Astrocyte of the hippocampus (primary cell): ENCODE data around the gene USPL1.
A peak's percentile ranks its signal among the peaks of the same experiment; 100 is the strongest.
"Not testable (repeated sequence)": the region's sequence is repeated elsewhere in the genome, so short reads cannot be mapped to it uniquely, and the experiment has no call there.

Experiments
- DNase-seq: peaks from one replicate; pipeline ENCODE4 v3.0.0; 2011; ENCODE audit warnings: low read depth, low spot score

USPL1 gene

DNA sequence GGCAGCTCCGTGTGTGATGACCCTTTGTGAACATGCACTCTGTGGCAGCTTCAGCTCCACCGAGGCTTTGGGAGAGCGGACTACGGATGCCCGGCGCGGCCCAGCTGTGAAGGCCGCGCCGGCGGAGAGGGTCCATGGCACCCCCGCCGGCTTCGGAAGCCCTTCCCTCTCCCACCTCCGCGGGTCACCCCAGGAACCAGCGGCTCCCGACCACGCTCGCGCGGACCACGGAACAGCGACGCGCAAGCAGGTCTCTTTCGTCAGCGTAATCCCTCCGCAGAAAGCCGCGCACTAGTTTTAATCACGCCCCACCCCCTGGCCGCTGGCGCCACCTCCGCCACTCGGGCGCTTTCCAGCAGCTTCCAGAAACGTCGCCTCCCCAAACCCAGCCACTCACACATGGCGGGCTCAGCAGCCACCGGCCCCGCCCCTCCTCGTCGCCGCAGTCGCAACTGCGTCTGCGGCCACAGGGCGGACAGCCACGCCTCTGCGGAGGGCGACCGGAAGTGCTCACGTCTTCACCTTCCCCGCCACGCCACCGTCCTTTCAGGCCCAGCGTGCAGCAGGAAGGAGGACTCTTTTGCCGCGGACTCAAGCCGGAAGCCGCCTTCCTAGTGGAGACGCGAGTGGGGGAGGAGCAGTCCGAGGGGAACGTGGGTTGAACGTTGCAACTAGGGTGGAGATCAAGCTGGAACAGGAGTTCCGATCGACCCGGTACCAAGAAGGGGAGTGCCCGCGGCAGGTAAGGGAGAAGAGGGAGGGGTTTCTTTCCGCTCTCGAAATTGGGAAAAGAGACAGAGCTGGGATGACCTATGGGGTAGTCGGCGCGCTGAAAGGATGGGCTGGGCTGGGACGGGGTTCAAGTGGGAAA is at the start of gene USPL1:
TSS of gene USPL1 (plus strand) at position 606 of the 871 bp plus-strand sequence. CDS start 3,221 bp downstream, outside the sequence.
- peak; percentile 100 for DNase-seq

DNA sequence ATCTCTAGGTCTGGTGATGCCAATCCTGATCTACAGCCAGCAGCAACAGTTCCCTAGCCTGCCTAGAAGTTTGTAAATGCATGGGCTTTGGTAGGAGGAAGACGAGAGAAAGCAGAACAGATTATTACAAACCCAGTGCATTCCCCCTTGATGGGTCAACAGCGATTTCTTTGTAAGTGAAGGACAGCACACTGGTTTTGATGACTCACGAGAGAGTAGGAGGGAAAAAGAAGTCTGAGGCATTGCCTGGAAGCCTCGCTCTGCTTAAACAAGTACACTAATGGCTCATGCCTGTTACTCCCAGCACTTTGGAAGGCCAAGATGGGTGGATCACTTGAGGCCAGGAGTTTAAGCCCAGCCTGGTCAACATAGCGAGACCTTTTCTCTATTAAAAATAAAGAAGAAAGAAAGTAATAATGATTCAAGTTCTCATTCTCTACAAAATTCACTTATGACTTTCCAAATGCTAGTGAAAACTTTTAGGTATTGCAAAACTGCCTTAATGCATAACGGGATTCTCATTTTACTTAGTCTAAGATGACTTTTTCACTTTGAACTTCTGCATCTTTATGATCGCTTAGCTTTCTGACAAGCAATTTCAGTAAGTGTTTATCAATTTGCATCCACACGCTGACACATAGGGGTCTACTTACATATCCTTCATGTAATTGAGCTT is 47.7 kb upstream of the USPL1 start:
- DNase-seq: peak; percentile 92

DNA sequence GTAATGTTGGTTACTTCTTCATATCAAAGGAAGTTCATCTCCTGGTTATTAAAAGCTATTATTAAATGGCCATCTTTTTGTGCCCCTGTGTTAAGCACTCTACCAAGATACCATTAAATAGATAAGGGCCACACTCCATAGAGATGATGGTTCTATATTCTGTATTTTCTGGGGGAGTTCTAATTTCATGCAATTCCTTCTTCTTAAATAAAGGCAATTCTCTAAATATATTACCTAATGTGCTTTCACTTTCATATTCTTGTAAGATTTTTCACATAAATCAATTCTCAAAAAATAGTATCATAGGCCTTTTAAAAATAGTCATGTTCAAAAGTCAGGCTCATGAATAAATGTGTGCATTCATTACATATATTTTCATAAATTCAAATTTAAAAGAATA is 47.0 kb upstream of the USPL1 start:
- DNase-seq: no peak

- DNase-seq: peak; percentile 63
Measured at GRCh38 chr13:30572859-30573275, 44.9 kb upstream of the USPL1 start.

GRCh38 chr13:30576528-30576927 is 41.2 kb upstream of the USPL1 start:
- DNase-seq: peak; percentile 62

GRCh38 chr13:30577401-30577852 is 40.3 kb upstream of the USPL1 start:
- DNase-seq: peak; percentile 83

- peak; percentile 55 for DNase-seq
Measured at GRCh38 chr13:30580852-30581502, 36.7 kb upstream of the USPL1 start.

- peak; percentile 34 for DNase-seq
Measured at GRCh38 chr13:30581582-30581981, 36.1 kb upstream of the USPL1 start.

GRCh38 chr13:30584051-30584731 is 33.5 kb upstream of the USPL1 start:
- DNase-seq: no peak

DNA sequence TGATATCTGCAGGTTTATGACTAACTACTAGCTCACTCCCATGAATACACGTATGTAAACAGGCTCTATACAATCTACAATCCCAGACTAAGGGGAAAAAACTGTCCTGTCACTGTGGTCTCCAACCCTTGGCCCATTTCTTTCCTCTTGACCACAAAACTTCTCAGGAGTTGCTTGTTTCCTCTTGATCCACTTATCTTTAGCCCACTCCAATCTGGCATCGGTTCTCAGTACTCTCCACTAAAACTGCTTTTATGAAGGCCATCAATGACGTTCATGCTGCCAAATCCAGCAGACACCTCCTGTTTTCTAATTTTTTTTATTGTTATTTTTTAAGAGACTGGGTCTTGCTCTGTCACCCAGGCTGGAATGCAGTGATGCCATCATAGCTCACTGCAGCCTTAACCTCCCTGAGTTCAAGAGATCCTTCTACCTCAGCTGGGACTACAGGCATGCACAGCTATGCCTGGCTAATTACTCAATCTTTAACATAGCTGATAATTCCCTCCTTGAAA is 31.9 kb upstream of the USPL1 start:
- DNase-seq: peak; percentile 63

DNA sequence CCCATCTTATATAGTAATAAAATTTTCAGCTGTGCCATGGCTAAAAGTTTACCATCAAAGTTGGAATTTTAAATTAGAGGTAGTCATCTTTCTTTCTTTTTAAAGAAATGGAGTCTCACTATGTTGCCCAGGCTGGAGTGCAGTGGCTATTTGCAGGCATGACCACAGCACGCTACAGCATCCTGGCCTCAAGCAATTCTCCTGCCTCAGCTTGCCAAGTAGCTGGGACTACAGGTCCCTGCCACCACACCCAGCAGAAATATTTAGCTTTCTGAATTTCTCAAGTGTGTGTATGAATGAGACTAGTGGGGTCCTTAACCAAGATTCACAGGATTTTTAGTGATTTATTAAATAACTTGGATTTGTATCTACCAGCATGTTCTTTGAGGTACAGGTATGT is 30.5 kb upstream of the USPL1 start:
- no peak for DNase-seq

DNA sequence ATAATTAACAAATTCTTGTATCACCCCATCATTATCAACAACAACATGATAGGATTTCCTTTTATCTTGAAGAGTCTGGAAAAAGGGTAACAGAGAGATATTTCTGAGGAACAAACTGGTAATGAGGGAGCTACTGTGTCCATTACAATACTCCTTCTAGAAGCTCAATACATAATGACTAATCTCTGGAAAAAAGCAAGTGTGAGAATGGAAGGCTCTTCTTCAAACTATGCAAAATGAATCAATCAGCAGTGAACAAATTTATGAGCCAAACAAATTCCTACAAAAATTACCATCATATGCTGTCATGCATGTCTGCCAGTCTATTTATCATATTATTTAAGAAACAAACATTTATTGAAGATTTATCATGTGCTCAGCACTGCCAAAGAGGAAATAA is 30.0 kb upstream of the USPL1 start:
- DNase-seq: no peak

GRCh38 chr13:30593001-30593400 is 24.7 kb upstream of the USPL1 start:
- DNase-seq: no peak

GRCh38 chr13:30600496-30600895 is 17.2 kb upstream of the USPL1 start:
- DNase-seq: no peak

- DNase-seq: no peak
Measured at GRCh38 chr13:30601836-30602235, 15.9 kb upstream of the USPL1 start.

DNA sequence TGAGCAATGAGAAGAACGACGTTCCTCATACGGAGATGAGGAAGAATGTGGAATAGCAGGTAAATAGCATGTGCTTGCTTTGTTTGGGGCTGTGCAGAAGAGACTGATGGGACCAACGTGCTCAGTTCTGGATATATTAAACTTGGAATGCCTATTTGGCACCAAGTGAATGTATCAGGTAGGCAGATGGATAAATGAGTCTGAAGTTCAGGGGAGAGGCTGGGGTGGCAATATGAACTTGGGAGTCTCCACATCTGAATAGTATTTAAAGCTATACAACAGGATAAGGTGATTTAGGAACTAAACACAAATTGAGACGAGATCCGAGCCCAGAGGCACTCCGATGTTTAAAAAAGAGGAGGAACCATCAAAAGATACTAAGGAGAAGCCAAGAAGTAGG is 12.7 kb upstream of the USPL1 start:
- DNase-seq: no peak

DNA sequence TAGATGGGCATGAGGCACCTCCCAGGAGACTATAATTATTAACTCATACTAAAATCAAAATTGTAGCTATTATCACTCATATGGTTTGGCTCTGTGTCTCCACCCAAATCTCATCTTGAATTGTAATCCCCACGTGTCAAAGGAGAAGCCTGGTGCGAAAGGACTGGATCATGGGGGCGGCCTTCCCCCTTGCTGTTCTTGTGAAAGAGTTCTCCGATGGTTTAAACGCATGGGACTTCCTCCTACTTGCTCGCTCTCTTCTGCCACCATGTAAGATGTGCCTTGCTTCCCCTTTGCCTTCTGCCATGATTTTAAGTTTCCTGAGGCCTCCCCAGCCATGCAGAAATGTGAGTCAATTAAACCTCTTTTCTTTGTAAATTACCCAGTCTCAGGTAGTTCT is 10.5 kb upstream of the USPL1 start:
- DNase-seq: not testable (repeated sequence)

- DNase-seq: no peak
Measured at GRCh38 chr13:30607908-30608307, 9.8 kb upstream of the USPL1 start.

DNA sequence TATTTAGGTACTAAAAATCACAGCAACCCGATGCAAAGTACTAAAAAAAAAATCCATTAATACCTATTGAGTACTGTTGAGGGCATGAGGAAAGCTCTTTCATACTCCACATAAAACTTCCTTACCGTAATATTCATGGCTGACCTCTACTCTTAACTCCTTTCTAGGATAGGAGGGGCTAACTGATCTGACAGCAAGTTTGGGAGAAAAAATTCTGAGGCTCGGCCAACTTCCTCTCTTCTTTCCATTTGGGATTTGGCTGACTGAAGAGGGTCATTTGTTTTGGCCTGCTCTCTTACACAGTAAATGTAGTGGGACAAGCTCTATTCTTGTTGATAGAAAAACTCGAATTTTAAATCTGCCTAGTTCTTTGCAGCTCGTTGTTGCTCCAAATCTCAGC is 9.4 kb upstream of the USPL1 start:
- no peak for DNase-seq

- DNase-seq: no peak
Measured at GRCh38 chr13:30610311-30610710, 7.4 kb upstream of the USPL1 start.

DNA sequence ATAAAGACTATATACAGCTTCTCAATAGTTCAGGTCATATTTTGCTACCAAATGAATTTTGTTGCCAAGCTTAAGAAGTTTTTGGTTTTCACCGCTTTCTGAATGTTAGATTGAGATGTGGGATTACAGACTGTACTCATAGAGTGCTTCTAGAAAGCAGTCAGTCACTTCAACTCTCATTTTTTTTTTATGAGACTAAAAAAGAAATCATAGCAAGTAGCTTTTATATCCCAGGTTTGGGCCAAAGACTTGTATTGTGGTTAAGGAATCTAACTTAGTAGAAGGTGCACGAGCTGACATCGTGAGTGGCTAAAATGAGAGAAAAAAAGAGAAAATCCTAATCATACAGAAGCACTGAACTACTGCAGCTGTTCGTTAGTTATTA is 2.2 kb upstream of the USPL1 start:
- DNase-seq: peak; percentile 25
